Measurements from ENCODE around the gene BRIX1.
"Not testable (repeated sequence)": the region's sequence is repeated elsewhere in the genome, so short reads cannot be mapped to it uniquely, and the experiment has no call there.

BRIX1 gene

DNA sequence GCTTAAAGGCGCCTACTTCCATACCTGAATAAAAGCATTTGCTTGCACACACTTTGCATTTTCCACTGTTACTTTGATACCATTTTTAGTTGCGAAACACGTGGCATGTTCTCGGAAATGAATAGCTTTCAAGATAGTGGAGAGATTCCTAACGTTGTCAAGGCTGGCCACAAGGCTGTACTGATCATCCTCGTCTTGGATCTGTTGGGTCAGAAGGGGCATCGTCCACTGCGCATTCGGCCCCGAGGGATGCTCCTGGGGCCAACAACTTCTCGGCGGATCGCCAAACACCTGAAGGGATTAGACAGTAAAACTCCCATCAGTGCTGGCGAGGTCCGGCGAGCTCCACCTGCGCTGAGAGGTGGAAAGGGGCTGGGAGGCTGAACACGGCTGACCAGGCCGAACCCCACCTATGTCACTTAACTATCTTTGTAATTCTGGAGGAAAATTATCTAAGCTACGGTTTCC lies 806 bp upstream of the BRIX1 start:
- DNase-seq (ENCODE audit: low spot score) = no peak

DNA sequence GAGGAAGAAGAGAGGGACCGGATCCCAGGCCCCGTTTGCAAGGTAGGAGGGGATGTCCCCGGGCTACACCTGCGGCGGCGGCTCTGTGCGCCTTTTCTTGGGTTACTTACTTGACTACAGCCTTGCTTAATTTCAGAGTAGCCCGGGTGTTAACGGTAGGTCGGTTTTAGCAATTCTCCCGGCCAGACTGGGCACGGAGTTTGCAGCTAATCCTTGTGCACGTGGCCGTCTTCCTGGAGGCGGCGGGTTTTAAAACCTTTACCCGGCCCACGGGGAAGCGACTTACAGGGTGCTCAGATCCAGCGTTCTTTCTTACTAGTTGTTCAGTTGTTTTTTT lies 313 bp downstream of the BRIX1 start:
- DNase-seq (ENCODE audit: low spot score) = no peak

DNA sequence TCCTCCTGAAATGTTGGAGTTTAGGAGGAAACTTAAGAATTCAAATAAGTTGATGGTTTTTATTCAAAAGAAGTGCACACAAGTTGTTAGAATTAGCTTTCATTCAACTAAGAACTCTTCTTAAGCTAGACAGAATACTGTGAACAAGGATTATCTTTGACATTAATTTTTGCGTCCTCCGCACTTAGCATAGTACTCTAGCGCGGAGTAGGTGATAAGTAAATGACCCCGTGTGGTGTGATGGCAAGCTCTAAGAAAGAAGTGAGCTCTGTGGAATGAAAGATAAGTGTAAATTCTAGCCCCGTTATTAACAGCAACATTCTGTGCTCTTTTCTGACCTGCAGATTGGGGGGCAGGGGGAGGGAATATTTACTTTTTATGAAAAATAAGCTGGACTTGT lies 1.0 kb downstream of the BRIX1 start:
- no peak for DNase-seq (ENCODE audit: low spot score)

GRCh38 chr5:34918025-34918424 lies 2.5 kb downstream of the BRIX1 start:
- DNase-seq (ENCODE audit: low spot score) = no peak

GRCh38 chr5:34919077-34919476 lies 3.6 kb downstream of the BRIX1 start:
- no peak for DNase-seq (ENCODE audit: low spot score)

- DNase-seq (ENCODE audit: low spot score) = not testable (repeated sequence)
Measured at GRCh38 chr5:34923256-34923655, 7.7 kb downstream of the BRIX1 start.

GRCh38 chr5:34923694-34924461 lies 8.4 kb downstream of the BRIX1 start:
- no peak for DNase-seq (ENCODE audit: low spot score)

DNA sequence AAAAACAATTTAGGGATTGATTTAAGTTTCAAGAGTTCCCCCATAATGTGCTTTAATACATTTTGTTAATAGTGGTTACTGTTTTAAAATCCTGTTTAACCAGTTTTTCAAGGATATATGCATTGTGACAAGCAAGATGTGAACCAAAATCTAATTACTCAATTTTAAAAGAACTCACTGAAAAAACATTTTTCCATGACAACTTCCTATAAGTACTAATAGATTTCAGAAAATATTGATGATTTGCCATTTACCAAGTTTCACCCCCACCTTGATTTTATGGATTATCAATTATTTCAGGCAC lies 8.9 kb downstream of the BRIX1 start:
- no peak for DNase-seq (ENCODE audit: low spot score)

- no peak for DNase-seq (ENCODE audit: low spot score)
Measured at GRCh38 chr5:34926318-34926888, 10.9 kb downstream of the BRIX1 start.

GRCh38 chr5:34927785-34928184 lies 12.3 kb downstream of the BRIX1 start:
- DNase-seq (ENCODE audit: low spot score) = no peak

GRCh38 chr5:34928267-34928666 lies 12.8 kb downstream of the BRIX1 start:
- DNase-seq (ENCODE audit: low spot score) = no peak

GRCh38 chr5:34929134-34929719 lies 13.7 kb downstream of the BRIX1 start, which contains the start of gene DNAJC21:
TSS of gene DNAJC21 (plus strand) at chr5:34929559. CDS start at chr5:34929820, 261 bp downstream.
- peak; percentile 98 for DNase-seq (ENCODE audit: low spot score)

DNA sequence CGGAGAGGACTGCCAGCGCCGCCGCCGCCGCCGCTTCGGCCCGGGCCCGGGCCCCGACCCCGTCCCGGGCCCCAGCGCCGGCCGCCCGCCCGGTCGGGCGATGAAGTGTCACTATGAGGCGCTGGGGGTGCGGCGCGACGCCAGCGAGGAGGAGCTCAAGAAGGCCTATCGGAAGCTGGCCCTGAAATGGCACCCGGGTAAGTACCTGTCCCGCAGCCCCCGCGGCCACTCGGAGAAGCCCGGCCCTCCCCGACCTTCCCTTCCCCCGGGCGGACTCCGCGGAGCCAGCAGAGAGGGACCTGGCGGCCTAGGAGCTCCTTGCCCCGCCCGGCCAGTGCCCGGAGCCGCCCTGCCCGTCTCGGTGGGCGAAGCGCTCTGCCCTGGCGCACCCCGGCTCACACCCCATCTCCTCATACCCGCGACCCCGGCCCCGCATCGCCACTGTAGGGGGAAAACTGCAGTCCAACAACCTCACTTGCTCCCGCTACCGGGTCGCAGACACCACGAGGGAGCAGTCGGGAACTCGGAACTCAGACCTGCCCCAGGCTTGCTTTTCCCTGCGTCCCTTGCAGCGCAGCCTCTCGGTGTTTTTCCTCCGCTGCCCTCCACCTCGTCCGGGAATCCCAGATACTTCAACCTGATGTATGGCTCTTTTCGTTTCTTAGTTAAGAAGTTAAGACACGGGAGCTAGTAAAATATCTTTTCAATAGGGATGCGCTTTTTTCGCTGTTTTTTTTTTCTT lies 14.4 kb downstream of the BRIX1 start:
- DNase-seq (ENCODE audit: low spot score) = peak; percentile 80

GRCh38 chr5:34930462-34930844 lies 14.9 kb downstream of the BRIX1 start:
- DNase-seq (ENCODE audit: low spot score) = no peak

DNA sequence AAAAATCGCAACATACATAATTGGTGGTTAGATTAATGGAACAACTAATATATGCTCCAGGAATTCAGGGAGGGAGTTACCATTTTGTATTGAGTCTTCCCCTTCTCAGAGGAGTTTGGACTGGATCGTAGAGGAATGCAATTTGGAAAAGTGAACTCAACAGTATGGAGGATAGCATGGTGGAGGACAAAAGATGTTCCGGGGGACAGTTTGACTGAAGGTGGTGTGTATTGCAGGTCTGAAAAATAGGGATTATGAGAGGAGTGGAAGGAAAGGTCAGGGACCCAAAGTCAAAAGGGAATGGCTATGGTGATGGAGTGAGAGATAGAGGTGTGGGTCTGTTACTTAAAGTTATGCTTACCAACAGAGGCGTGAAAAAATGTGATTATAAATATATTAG lies 15.4 kb downstream of the BRIX1 start:
- DNase-seq (ENCODE audit: low spot score) = no peak

DNA sequence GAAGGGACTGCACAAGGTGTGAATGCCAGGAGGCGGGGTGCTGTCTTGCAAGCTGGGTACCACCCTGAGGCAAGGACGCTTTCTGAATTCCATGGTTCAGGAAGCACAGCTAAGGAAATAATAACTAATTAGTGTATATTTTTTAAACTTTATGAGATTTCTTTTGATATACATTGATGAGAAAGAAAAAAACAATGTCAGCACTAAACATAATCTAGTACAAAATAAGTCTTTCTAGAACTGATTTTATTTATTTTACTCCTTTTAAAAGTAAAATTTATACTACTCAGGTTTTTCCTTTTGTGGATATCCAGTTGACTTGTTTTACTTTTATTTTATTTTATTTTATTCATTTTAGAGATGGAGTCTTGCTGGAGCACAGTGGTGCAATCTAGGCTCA lies 17.4 kb downstream of the BRIX1 start:
- no peak for DNase-seq (ENCODE audit: low spot score)

GRCh38 chr5:34941936-34942335 lies 26.4 kb downstream of the BRIX1 start:
- no peak for DNase-seq (ENCODE audit: low spot score)

GRCh38 chr5:34944044-34944443 lies 28.5 kb downstream of the BRIX1 start:
- DNase-seq (ENCODE audit: low spot score) = no peak

GRCh38 chr5:34944460-34945047 lies 29.0 kb downstream of the BRIX1 start:
- DNase-seq (ENCODE audit: low spot score) = no peak

DNA sequence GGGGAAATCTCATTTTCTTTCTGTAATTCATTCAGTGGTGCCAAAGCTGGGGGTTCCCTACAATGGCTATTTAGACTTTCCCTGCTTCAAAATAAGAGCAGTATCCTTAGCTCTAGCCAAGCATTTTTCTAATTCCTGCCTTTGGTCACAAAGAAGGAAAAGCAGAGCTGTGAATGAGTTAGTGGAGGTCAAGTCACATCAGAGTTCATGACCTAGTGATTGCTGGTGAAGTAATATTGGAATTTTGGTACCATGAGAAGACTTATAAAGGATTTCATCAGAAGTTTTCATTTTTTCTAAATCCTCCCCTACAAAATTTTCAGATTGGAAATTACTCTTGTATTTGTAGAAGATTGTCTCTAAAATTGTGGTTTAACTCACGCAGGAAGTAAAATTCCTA lies 41.8 kb downstream of the BRIX1 start:
- no peak for DNase-seq (ENCODE audit: low spot score)

GRCh38 chr5:34957857-34958690 lies 42.6 kb downstream of the BRIX1 start:
- peak; percentile 33 for DNase-seq (ENCODE audit: low spot score)

Measured in SK-N-DZ (cell line).